GM19455 (cell line): ENCODE data around the gene GRM3.

Source experiments
- ATAC-seq: cut with Tn5 transposase; IDR thresholded peaks from one replicate; pipeline ENCODE4 v1.9.1; 2021; ENCODE audit not compliant: unreplicated experiment

The GRM3 gene

GRCh38 chr7:86689363-86689762 is 45.7 kb downstream of the GRM3 start:
- no peak for ATAC-seq

GRCh38 chr7:86692755-86693154 is 49.0 kb downstream of the GRM3 start:
- no peak for ATAC-seq

- no peak for ATAC-seq
These were observed 62.7 kb downstream of the GRM3 start for GRCh38 chr7:86706406-86706805.

- no peak for ATAC-seq
These were observed 64.4 kb downstream of the GRM3 start for GRCh38 chr7:86708031-86708680.

- no peak for ATAC-seq
These were observed 76.6 kb downstream of the GRM3 start for GRCh38 chr7:86720306-86720705.

GRCh38 chr7:86733783-86734182 is 90.1 kb downstream of the GRM3 start:
- ATAC-seq = no peak

GRCh38 chr7:86745013-86745745 is 101.5 kb downstream of the GRM3 start:
- no peak for ATAC-seq

- no peak for ATAC-seq
These were observed 104.0 kb downstream of the GRM3 start for GRCh38 chr7:86747698-86748097.

- no peak for ATAC-seq
These were observed 104.5 kb downstream of the GRM3 start for GRCh38 chr7:86748201-86748600.

- ATAC-seq = no peak
These were observed 105.4 kb downstream of the GRM3 start for GRCh38 chr7:86748843-86749719.

GRCh38 chr7:86749741-86750665 is 106.3 kb downstream of the GRM3 start:
- no peak for ATAC-seq

GRCh38 chr7:86760236-86760635 is 116.5 kb downstream of the GRM3 start:
- ATAC-seq = no peak

- no peak for ATAC-seq
These were observed 118.4 kb downstream of the GRM3 start for GRCh38 chr7:86762129-86762528.

GRCh38 chr7:86765931-86766330 is 122.2 kb downstream of the GRM3 start:
- no peak for ATAC-seq

- peak; percentile 48 for ATAC-seq
These were observed 124.7 kb downstream of the GRM3 start for GRCh38 chr7:86768394-86768793.

GRCh38 chr7:86768967-86769760 is 125.5 kb downstream of the GRM3 start:
- peak; percentile 82 for ATAC-seq

GRCh38 chr7:86773309-86773708 is 129.6 kb downstream of the GRM3 start:
- no peak for ATAC-seq

GRCh38 chr7:86775203-86775602 is 131.5 kb downstream of the GRM3 start:
- no peak for ATAC-seq

- no peak for ATAC-seq
These were observed 132.4 kb downstream of the GRM3 start for GRCh38 chr7:86776136-86776535.

- ATAC-seq = no peak
These were observed 134.6 kb downstream of the GRM3 start for GRCh38 chr7:86778271-86778670.
